Measurements from ENCODE around the gene NELL1.

Gene NELL1

DNA sequence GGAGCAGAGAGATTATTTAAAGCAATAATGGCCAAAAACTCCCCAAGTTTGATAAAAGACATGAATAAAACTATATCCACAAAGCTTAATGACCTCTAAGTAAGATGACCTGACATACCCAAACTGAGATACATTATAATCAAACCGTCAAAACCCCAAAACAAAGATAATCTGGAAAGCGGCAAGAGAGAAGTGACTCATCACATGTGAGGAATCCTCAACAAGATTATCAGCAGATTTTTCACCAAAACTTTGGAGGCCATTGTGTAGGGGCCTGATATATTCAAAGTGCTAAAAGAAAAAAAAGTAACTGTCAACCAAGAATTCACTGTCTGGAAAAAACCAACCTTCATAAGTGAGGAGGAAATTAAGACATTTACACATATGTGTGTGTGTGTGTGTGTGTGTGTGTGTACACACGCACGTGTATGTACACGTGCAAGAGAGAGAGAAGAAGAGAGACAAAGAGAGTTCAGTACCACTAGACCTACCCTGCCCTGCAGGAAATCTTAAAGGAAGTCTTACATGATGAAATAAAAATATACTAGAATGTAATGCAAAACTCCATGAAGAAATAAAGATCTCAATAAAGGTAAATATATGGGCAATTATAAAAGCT lies 752.4 kb downstream of the NELL1 start:
- no peaks in the 10 kb centered on the region for H3K79me2 ChIP-seq (ENCODE audit: control insufficient read depth, low read length)
- no peaks in the 10 kb centered on the region for H4K20me1 ChIP-seq (ENCODE audit: control insufficient read depth, insufficient read depth, low read depth, low read length)
- H3K9me3 ChIP-seq (ENCODE audit: control insufficient read depth, insufficient read depth, low read length) = no peaks in the 10 kb centered on the region
- H3K4me2 ChIP-seq (ENCODE audit: low read length) = no peak overlapping the region
- no peaks in the 10 kb centered on the region for H3K9me2 ChIP-seq (replicated peaks; ENCODE audit: control insufficient read depth, low read length)
- H3K4me3 ChIP-seq (ENCODE audit: low read length) = no peak overlapping the region
- H3K27me3 ChIP-seq (ENCODE audit: control insufficient read depth, low read length) = no peaks in the 10 kb centered on the region
- no peaks in the 10 kb centered on the region for H3K36me3 ChIP-seq (ENCODE audit: control insufficient read depth, low read length)
- no peaks in the 10 kb centered on the region for H3F3A ChIP-seq (ENCODE audit: control insufficient read depth, insufficient read depth)
- no peak overlapping the region for H3K27ac ChIP-seq (ENCODE audit: low read depth, low read length)
- no peak for TF ChIP-seq EZH2phosphoT487 (IDR thresholded peaks at IDR 0.05; ENCODE audit: borderline replicate concordance, low read length)
- TF ChIP-seq, protein P1, sequence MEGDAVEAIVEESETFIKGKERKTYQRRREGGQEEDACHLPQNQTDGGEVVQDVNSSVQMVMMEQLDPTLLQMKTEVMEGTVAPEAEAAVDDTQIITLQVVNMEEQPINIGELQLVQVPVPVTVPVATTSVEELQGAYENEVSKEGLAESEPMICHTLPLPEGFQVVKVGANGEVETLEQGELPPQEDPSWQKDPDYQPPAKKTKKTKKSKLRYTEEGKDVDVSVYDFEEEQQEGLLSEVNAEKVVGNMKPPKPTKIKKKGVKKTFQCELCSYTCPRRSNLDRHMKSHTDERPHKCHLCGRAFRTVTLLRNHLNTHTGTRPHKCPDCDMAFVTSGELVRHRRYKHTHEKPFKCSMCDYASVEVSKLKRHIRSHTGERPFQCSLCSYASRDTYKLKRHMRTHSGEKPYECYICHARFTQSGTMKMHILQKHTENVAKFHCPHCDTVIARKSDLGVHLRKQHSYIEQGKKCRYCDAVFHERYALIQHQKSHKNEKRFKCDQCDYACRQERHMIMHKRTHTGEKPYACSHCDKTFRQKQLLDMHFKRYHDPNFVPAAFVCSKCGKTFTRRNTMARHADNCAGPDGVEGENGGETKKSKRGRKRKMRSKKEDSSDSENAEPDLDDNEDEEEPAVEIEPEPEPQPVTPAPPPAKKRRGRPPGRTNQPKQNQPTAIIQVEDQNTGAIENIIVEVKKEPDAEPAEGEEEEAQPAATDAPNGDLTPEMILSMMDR (IDR thresholded peaks at IDR 0.05; ENCODE audit: low read depth, low read length, poor library complexity, severe bottlenecking) = no peak
- no peaks in the 10 kb centered on the region for H3K4me1 ChIP-seq (ENCODE audit: control insufficient read depth, low read length)

DNA sequence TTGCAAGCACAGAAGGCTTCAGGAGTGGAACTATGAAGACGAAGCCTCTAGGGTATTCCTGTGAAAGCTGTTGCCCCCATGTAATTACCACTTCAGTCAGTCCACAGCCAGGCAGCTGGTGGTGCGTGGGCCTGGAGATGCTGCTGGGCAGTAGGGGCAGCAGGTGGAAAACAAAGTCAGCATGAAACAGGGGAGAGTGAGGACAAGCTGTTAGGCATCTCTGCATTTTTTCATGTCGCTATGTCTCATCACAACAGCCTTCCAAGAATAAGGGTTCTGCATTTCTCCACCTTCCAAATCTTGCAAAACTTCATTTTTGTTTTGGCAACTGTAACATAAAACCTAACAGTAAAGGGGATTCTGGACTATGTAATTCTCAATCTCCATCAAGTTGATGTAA lies 757.5 kb downstream of the NELL1 start:
- no peak overlapping the region for H3K27ac ChIP-seq (ENCODE audit: low read depth, low read length)
- H3K9me2 ChIP-seq (replicated peaks; ENCODE audit: control insufficient read depth, low read length) = no peaks in the 10 kb centered on the region
- TF ChIP-seq EZH2phosphoT487 (IDR thresholded peaks at IDR 0.05; ENCODE audit: borderline replicate concordance, low read length) = no peak
- TF ChIP-seq, protein P1 (IDR thresholded peaks at IDR 0.05; ENCODE audit: low read depth, low read length, poor library complexity, severe bottlenecking) = no peak
- H3K4me2 ChIP-seq (ENCODE audit: low read length) = no peak overlapping the region
- no peaks in the 10 kb centered on the region for H3K79me2 ChIP-seq (ENCODE audit: control insufficient read depth, low read length)
- no peaks in the 10 kb centered on the region for H3F3A ChIP-seq (ENCODE audit: control insufficient read depth, insufficient read depth)
- H3K4me3 ChIP-seq (ENCODE audit: low read length) = no peak overlapping the region
- H3K27me3 ChIP-seq (ENCODE audit: control insufficient read depth, low read length) = no peaks in the 10 kb centered on the region
- H3K9me3 ChIP-seq (ENCODE audit: control insufficient read depth, insufficient read depth, low read length) = no peaks in the 10 kb centered on the region
- no peaks in the 10 kb centered on the region for H3K4me1 ChIP-seq (ENCODE audit: control insufficient read depth, low read length)
- no peaks in the 10 kb centered on the region for H3K36me3 ChIP-seq (ENCODE audit: control insufficient read depth, low read length)
- no peaks in the 10 kb centered on the region for H4K20me1 ChIP-seq (ENCODE audit: control insufficient read depth, insufficient read depth, low read depth, low read length)

DNA sequence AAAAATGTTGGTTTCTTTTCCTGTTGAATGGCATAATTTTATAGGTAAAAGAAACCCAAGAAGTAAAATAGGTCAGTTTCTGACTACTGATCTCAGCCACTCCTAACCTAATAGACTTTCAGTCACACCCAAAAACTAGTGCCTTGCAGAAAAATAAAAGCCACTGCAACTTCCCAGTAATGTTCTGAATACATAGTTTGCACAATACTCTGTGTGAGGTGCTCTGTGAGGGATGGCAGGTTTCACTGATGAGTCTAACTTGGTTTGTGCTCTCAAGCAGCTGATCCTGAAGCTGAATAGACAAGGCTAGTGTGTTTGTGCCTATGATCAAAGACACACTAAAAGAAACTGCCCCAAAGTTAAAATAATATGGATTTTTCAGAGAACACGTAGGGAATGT lies 758.3 kb downstream of the NELL1 start:
- H3K27me3 ChIP-seq (ENCODE audit: control insufficient read depth, low read length) = no peaks in the 10 kb centered on the region
- no peaks in the 10 kb centered on the region for H3K9me3 ChIP-seq (ENCODE audit: control insufficient read depth, insufficient read depth, low read length)
- H3K4me2 ChIP-seq (ENCODE audit: low read length) = no peak overlapping the region
- H3F3A ChIP-seq (ENCODE audit: control insufficient read depth, insufficient read depth) = no peaks in the 10 kb centered on the region
- no peaks in the 10 kb centered on the region for H3K36me3 ChIP-seq (ENCODE audit: control insufficient read depth, low read length)
- H3K4me1 ChIP-seq (ENCODE audit: control insufficient read depth, low read length) = no peaks in the 10 kb centered on the region
- TF ChIP-seq, protein P1 (IDR thresholded peaks at IDR 0.05; ENCODE audit: low read depth, low read length, poor library complexity, severe bottlenecking) = no peak
- no peak for TF ChIP-seq EZH2phosphoT487 (IDR thresholded peaks at IDR 0.05; ENCODE audit: borderline replicate concordance, low read length)
- H3K9me2 ChIP-seq (replicated peaks; ENCODE audit: control insufficient read depth, low read length) = no peaks in the 10 kb centered on the region
- H3K79me2 ChIP-seq (ENCODE audit: control insufficient read depth, low read length) = no peaks in the 10 kb centered on the region
- no peak overlapping the region for H3K4me3 ChIP-seq (ENCODE audit: low read length)
- H3K27ac ChIP-seq (ENCODE audit: low read depth, low read length) = no peak overlapping the region
- H4K20me1 ChIP-seq (ENCODE audit: control insufficient read depth, insufficient read depth, low read depth, low read length) = no peaks in the 10 kb centered on the region
